DND-41 (cell line): ENCODE results near the gene C6orf120.

ENCODE experiments used
- ATAC-seq: fragments of 200-7000 bp; cut with Tn5 transposase; 3 replicates; pipeline ENCODE4 v1.9.1; 2021; ENCODE audit warnings: low read depth; ENCODE audit not compliant: insufficient read depth
- DNase-seq: peaks from one replicate; pipeline ENCODE4 v3.0.0-alpha.2; 2020
- H2AFZ ChIP-seq: 2 replicates; pipeline ENCODE4 v1.6.0; 2012; ENCODE audit warnings: low read depth, low read length
- H3K27ac ChIP-seq: 2 replicates; pipeline ENCODE4 v1.5.1; 2012; ENCODE audit warnings: low read length, inconsistent platforms
- H3K27me3 ChIP-seq: fragments of 200-600 bp; sonication (generic); 2 replicates; pipeline ENCODE4 v1.6.0; 2012; ENCODE audit warnings: low read length, mild to moderate bottlenecking, inconsistent platforms; ENCODE audit not compliant: insufficient read depth, poor library complexity
- H3K36me3 ChIP-seq: 2 replicates; pipeline ENCODE4 v1.5.1; 2012; ENCODE audit warnings: low read length, inconsistent platforms; ENCODE audit not compliant: insufficient read depth
- H3K4me1 ChIP-seq: 2 replicates; pipeline ENCODE4 v1.5.1; 2012; ENCODE audit warnings: mild to moderate bottlenecking, low read length; ENCODE audit not compliant: insufficient read depth
- H3K4me2 ChIP-seq: 2 replicates; pipeline ENCODE4 v1.6.0; 2012; ENCODE audit warnings: mild to moderate bottlenecking, moderate library complexity, low read length, inconsistent platforms; ENCODE audit not compliant: insufficient read depth
- H3K4me3 ChIP-seq, 2 experiments: fragments of 200-600 bp in 1 of 2; shearing (Covaris generic) in 1 of 2; 2 replicates each; pipeline ENCODE4 v1.5.1; 2012 to 2016; ENCODE audit warnings: inconsistent platforms in 2 of 2, low read length in 2 of 2, mild to moderate bottlenecking in 2 of 2, low read depth in 1 of 2, moderate library complexity in 1 of 2
- H3K79me2 ChIP-seq: 2 replicates; pipeline ENCODE4 v1.6.0; 2012; ENCODE audit warnings: low read length, inconsistent platforms; ENCODE audit not compliant: insufficient read depth
- H3K9ac ChIP-seq: 2 replicates; pipeline ENCODE4 v1.6.0; 2012; ENCODE audit warnings: low read depth, mild to moderate bottlenecking, inconsistent platforms, low read length, moderate library complexity
- H3K9me3 ChIP-seq: 2 replicates; pipeline ENCODE4 v1.5.1; 2012; ENCODE audit warnings: low read length, moderate library complexity, mild to moderate bottlenecking, inconsistent platforms; ENCODE audit not compliant: insufficient read depth, severe bottlenecking
- H4K20me1 ChIP-seq: 2 replicates; pipeline ENCODE4 v1.6.0; 2012; ENCODE audit warnings: low read length; ENCODE audit not compliant: insufficient read depth
- EZH2 ChIP-seq: IDR thresholded peaks from 3 replicates; pipeline ENCODE4 v1.6.1; 2012; ENCODE audit warnings: borderline replicate concordance, low read depth, mild to moderate bottlenecking, moderate library complexity, low read length, inconsistent platforms; ENCODE audit not compliant: severe bottlenecking
- TF ChIP-seq, protein P1 (sequence below): IDR thresholded peaks from 2 replicates; pipeline ENCODE4 v1.5.1; 2012; ENCODE audit warnings: borderline replicate concordance, low read length, moderate library complexity, mild to moderate bottlenecking; ENCODE audit not compliant: poor library complexity, severe bottlenecking; ENCODE audit errors: extremely low read depth

C6orf120 gene

DNA sequence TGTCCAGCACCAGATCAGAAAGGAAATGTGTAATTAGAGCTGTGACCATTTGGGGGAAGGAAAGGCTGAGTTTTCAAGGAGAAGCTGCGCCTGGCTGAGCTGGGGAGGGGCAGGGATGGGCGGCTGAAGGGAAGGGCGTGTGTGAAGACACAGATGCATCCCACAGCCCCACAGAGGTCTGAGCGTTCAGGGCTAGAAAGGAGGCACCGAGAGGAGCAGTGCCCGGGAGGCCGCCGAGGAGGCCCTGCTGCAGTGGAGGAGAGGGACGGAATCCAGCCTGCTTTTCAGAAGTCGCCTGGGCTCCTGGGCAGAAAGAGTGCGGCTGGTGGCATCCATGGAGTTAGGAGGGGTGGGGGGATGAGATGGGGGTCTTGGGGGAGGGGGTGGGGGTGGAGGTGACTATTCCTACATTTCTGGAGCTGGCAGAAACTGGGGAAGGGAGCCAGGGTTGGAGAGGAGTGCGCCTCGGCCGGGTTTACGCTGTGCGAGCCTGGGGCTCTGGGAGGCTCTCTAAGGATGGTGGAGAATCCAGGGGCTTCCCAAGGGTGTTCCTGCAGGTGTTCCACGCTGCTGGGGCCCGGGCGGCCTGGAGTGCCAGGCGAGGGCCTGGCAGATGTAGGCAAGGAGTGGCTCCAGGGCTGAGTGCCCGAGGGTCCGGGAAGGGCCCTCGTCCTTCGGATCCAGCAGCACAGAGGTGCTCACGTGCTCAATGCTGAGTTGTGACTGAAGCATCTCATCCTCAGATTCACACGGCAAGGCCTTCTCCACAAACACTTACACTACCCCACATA lies 41.9 kb upstream of the C6orf120 start:
- H4K20me1 ChIP-seq: no peaks in the 10 kb centered on the region; the same call in 1 of the 2 replicates
- DNase-seq (no peak), ATAC-seq (no peak)
- no peaks in the 10 kb centered on the region for H3K4me1 ChIP-seq
- H3K4me3 ChIP-seq: no peak overlapping the region
- H3K4me2 ChIP-seq: no peak overlapping the region
- H3K79me2 ChIP-seq: no peaks in the 10 kb centered on the region
- no peak overlapping the region for H3K27ac ChIP-seq
- TF ChIP-seq EZH2: no peak
- TF ChIP-seq, protein P1, sequence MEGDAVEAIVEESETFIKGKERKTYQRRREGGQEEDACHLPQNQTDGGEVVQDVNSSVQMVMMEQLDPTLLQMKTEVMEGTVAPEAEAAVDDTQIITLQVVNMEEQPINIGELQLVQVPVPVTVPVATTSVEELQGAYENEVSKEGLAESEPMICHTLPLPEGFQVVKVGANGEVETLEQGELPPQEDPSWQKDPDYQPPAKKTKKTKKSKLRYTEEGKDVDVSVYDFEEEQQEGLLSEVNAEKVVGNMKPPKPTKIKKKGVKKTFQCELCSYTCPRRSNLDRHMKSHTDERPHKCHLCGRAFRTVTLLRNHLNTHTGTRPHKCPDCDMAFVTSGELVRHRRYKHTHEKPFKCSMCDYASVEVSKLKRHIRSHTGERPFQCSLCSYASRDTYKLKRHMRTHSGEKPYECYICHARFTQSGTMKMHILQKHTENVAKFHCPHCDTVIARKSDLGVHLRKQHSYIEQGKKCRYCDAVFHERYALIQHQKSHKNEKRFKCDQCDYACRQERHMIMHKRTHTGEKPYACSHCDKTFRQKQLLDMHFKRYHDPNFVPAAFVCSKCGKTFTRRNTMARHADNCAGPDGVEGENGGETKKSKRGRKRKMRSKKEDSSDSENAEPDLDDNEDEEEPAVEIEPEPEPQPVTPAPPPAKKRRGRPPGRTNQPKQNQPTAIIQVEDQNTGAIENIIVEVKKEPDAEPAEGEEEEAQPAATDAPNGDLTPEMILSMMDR: no peak
- no peaks in the 10 kb centered on the region for H3K27me3 ChIP-seq
- peaks cover 55% of the 10 kb centered on the region for H3K36me3 ChIP-seq
- no peak overlapping the region for H2AFZ ChIP-seq
- H3K9me3 ChIP-seq: no peaks in the 10 kb centered on the region
- H3K9ac ChIP-seq: no peak overlapping the region

DNA sequence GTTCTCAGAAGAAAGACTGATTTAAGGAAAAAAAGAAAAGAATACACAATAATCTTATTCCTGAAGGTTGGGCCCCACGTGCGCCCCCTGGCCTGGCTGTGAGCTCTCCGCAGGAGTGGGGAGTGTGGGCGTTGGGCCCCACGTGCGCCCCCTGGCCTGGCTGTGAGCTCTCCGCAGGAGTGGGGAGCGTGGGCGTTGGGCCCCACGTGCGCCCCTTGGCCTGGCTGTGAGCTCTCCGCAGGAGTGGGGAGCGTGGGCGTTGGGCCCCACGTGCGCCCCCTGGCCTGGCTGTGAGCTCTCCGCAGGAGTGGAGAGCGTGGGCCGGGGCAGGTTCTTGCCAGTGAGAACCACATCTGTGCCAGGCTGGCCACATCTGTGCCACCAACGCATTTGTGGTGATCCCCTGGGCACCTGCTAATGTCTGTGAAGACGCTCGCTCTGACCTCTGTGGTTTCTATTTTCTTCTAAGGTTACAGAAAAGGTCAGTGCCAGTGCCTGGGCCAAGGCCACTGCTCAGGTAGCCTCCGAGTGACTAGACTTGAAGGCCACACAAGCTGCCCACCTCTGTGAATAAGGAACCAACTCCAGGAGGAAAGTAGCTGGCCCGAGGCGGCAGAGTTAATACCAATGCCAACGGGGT lies 41.1 kb upstream of the C6orf120 start:
- H3K79me2 ChIP-seq: no peaks in the 10 kb centered on the region
- no peak overlapping the region for H3K4me3 ChIP-seq
- no peaks in the 10 kb centered on the region for H3K27me3 ChIP-seq
- no peak overlapping the region for H3K4me2 ChIP-seq
- H3K9ac ChIP-seq: no peak overlapping the region
- H2AFZ ChIP-seq: no peak overlapping the region
- TF ChIP-seq, protein P1: no peak
- no peak for TF ChIP-seq EZH2
- ATAC-seq (no peak), DNase-seq (no peak)
- no peaks in the 10 kb centered on the region; the same call in 1 of the 2 replicates for H4K20me1 ChIP-seq
- peaks cover 61% of the 10 kb centered on the region for H3K36me3 ChIP-seq
- H3K4me1 ChIP-seq: no peaks in the 10 kb centered on the region
- no peak overlapping the region for H3K27ac ChIP-seq
- H3K9me3 ChIP-seq: no peaks in the 10 kb centered on the region

DNA sequence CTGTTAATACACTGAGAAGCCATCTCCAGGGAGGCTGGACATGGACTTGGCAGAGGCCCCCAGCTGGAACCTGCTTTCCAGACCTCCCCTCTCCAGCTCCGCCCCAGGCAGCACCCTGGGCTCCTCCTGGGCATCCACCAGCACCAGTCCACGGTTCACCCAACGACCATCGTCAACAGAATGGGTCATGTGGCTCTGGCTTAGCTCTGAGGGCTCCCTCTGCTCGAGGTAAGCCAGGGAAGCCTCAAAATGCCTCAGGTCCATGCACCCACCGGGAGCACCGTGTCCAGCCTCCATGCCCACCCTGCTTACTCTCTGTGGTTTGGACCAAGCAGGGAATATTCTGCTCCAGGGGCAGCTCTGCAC lies 40.6 kb upstream of the C6orf120 start:
- no peaks in the 10 kb centered on the region for H3K79me2 ChIP-seq
- no peaks in the 10 kb centered on the region for H3K4me1 ChIP-seq
- no peak overlapping the region for H3K27ac ChIP-seq
- no peaks in the 10 kb centered on the region for H3K9me3 ChIP-seq
- no peak overlapping the region for H2AFZ ChIP-seq
- H4K20me1 ChIP-seq: no peaks in the 10 kb centered on the region; the same call in 1 of the 2 replicates
- peaks cover 61% of the 10 kb centered on the region for H3K36me3 ChIP-seq
- TF ChIP-seq, protein P1: no peak
- TF ChIP-seq EZH2: no peak
- H3K4me3 ChIP-seq: no peak overlapping the region
- no peak overlapping the region for H3K9ac ChIP-seq
- no peaks in the 10 kb centered on the region for H3K27me3 ChIP-seq
- H3K4me2 ChIP-seq: no peak overlapping the region
- DNase-seq (no peak), ATAC-seq (no peak)
